ENCODE data around the gene CFAP410. TPM values are rescaled to one million over a fixed set of nuclear protein-coding genes. Genes with fewer than 3 reads are reported as not detected.

Gene CFAP410
- total and polyA plus RNA-seq, 12 donors: 10.9 to 34.7 (median 13.9) TPM

GRCh38 chr21:44381874-44382273 is 42.7 kb upstream of the CFAP410 start:
- ATAC-seq (no peak), DNase-seq (no peak)
- H3K27me3 ChIP-seq: peaks cover 0 to 43% (median 9%) of the 10 kb centered on the region in 7 donors
- intact Hi-C loops (cut with DNase I): loop anchor here in 1 of 10 donors (10.0 kb wide), 1 partner anchor 63 kb away; no protein-coding TSS in a partner anchor
- no peaks in the 10 kb centered on the region for H3K4me1 ChIP-seq
- peaks cover 0 to 39% (median 31%) of the 10 kb centered on the region in 11 donors for H3K9me3 ChIP-seq
- TF ChIP-seq CTCF (IDR thresholded peaks at IDR 0.05): no peak
- no peak overlapping the region for H3K4me3 ChIP-seq
- H3K36me3 ChIP-seq: peaks cover 0 to 71% (median 0%) of the 10 kb centered on the region in 9 donors
- no peak overlapping the region for H3K27ac ChIP-seq

GRCh38 chr21:44380876-44381275 is 41.7 kb upstream of the CFAP410 start:
- ATAC-seq (no peak), DNase-seq (no peak)
- Histone ChIP-seq H3K4me1 (peaks cover 0 to 2% (median 0%) of the 10 kb centered on the region in 9 donors), H3K27ac (no peak overlapping the region), H3K9me3 (peaks cover 0 to 29% (median 21%) of the 10 kb centered on the region in 11 donors), H3K4me3 (no peak overlapping the region), H3K36me3 (peaks cover 0 to 71% (median 0%) of the 10 kb centered on the region in 9 donors), H3K27me3 (peaks cover 0 to 53% (median 14%) of the 10 kb centered on the region in 7 donors)
- WGBS, 2 donors: 80 to 81% methylated on average over 10 of the region's 10 CpGs
- TF ChIP-seq CTCF (IDR thresholded peaks at IDR 0.05): no peak
- intact Hi-C loops (cut with DNase I): loop anchor here in 1 of 10 donors (10.0 kb wide), 1 partner anchor 64 kb away; no protein-coding TSS in a partner anchor

GRCh38 chr21:44379991-44380865 is 41.0 kb upstream of the CFAP410 start:
- Histone ChIP-seq H3K9me3 (peaks cover 0 to 22% (median 15%) of the 10 kb centered on the region in 11 donors), H3K4me3 (no peak overlapping the region), H3K4me1 (peaks cover 0 to 9% (median 0%) of the 10 kb centered on the region in 9 donors), H3K36me3 (peaks cover 0 to 70% (median 0%) of the 10 kb centered on the region in 9 donors), H3K27ac (no peak overlapping the region), H3K27me3 (peaks cover 0 to 60% (median 17%) of the 10 kb centered on the region in 7 donors)
- TF ChIP-seq CTCF (IDR thresholded peaks at IDR 0.05): no peak
- intact Hi-C loops (cut with DNase I): loop anchor here in 1 of 10 donors (10.0 kb wide), 1 partner anchor 65 kb away; no protein-coding TSS in a partner anchor
- 39 to 48% methylated on average over 31 of the region's 31 CpGs for WGBS, 2 donors
- no peak for ATAC-seq
- DNase-seq: no peak

GRCh38 chr21:44379515-44379848 is 40.3 kb upstream of the CFAP410 start:
- no peak for DNase-seq

More at GRCh38 chr21:44379515-44379848, 40.3 kb upstream of the CFAP410 start:
- no peak for TF ChIP-seq CTCF (IDR thresholded peaks at IDR 0.05)
- peaks cover 0 to 16% (median 0%) of the 10 kb centered on the region in 9 donors for H3K4me1 ChIP-seq
- no peak overlapping the region for H3K4me3 ChIP-seq
- H3K36me3 ChIP-seq: peaks cover 0 to 62% (median 0%) of the 10 kb centered on the region in 9 donors
- peaks cover 0 to 15% (median 8%) of the 10 kb centered on the region in 11 donors for H3K9me3 ChIP-seq
- no peak overlapping the region for H3K27ac ChIP-seq
- 82 to 84% methylated on average over 5 of the region's 5 CpGs for WGBS, 2 donors
- peaks cover 0 to 67% (median 19%) of the 10 kb centered on the region in 7 donors for H3K27me3 ChIP-seq
- ATAC-seq: no peak
- intact Hi-C loops (cut with DNase I): no loop called here

Measured in heart right ventricle (tissue), 16 donors.